Neural cell (in vitro differentiated cells): ENCODE results near the gene KCNQ2. TPM values are rescaled to one million over a fixed set of nuclear protein-coding genes. Genes with fewer than 3 reads are reported as not detected.

Experiments used
- H2AFZ ChIP-seq: fragments of 200-600, 300-800 bp; sonication (generic), shearing (Covaris generic); 2 replicates; pipeline ENCODE4 v1.6.0; 2014; ENCODE audit warnings: low read depth, mild to moderate bottlenecking, antibody characterized with exemption, low read length, moderate library complexity
- H3F3A ChIP-seq: fragments of 200-600 bp; shearing (Covaris generic); 2 replicates; pipeline ENCODE4 v1.6.1; 2016; ENCODE audit warnings: mild to moderate bottlenecking, moderate library complexity, mixed read lengths, antibody characterized with exemption, low read length; ENCODE audit not compliant: insufficient read depth, poor library complexity, severe bottlenecking
- H3K27ac ChIP-seq: fragments of 200-600, 300-800 bp; sonication (generic), shearing (Covaris generic); 2 replicates; pipeline ENCODE4 v1.5.1; 2014; ENCODE audit warnings: mild to moderate bottlenecking, low read length, moderate library complexity
- H3K27me3 ChIP-seq: fragments of 300-800, 200-600 bp; sonication (generic), shearing (Covaris generic); 2 replicates; pipeline ENCODE4 v1.6.0; 2014; ENCODE audit warnings: mild to moderate bottlenecking, low read depth, low read length, moderate library complexity; ENCODE audit not compliant: insufficient read depth
- H3K36me3 ChIP-seq: fragments of 300-800, 200-600 bp; sonication (generic), shearing (Covaris generic); 2 replicates; pipeline ENCODE4 v1.5.1; 2014; ENCODE audit warnings: mild to moderate bottlenecking, antibody characterized with exemption, low read length, moderate library complexity; ENCODE audit not compliant: insufficient read depth
- H3K4me2 ChIP-seq: fragments of 300-800, 200-600 bp; sonication (generic), shearing (Covaris generic); 2 replicates; pipeline ENCODE4 v1.6.0; 2014; ENCODE audit warnings: mild to moderate bottlenecking, low read length
- H3K4me3 ChIP-seq: fragments of 300-800, 200-600 bp; sonication (generic), shearing (Covaris generic); 2 replicates; pipeline ENCODE4 v1.5.1; 2014; ENCODE audit warnings: mild to moderate bottlenecking, low read length, moderate library complexity
- H3K79me2 ChIP-seq: fragments of 200-600 bp; shearing (Covaris generic); replicated peaks from 2 replicates; pipeline ENCODE4 v1.6.0; 2014; ENCODE audit warnings: mild to moderate bottlenecking, low read length, moderate library complexity; ENCODE audit not compliant: insufficient read depth
- H3K9ac ChIP-seq: fragments of 300-800, 200-600 bp; sonication (generic), shearing (Covaris generic); 2 replicates; pipeline ENCODE4 v1.6.1; 2016; ENCODE audit warnings: mild to moderate bottlenecking, low read length, mixed read lengths
- H3K9me2 ChIP-seq: fragments of 200-600 bp; shearing (Covaris generic); 2 replicates; pipeline ENCODE4 v1.6.1; 2016; ENCODE audit warnings: mild to moderate bottlenecking, low read length, mixed read lengths; ENCODE audit not compliant: insufficient read depth
- H3K9me3 ChIP-seq: fragments of 200-600, 300-800 bp; sonication (generic), shearing (Covaris generic); 2 replicates; pipeline ENCODE4 v1.6.1; 2016; ENCODE audit warnings: mild to moderate bottlenecking, mixed run types, low read length, moderate library complexity, mixed read lengths
- H4K20me1 ChIP-seq: fragments of 200-600 bp; shearing (Covaris generic); 2 replicates; pipeline ENCODE4 v1.6.1; 2016; ENCODE audit warnings: mild to moderate bottlenecking, mixed run types; ENCODE audit not compliant: insufficient read depth
- EP300 ChIP-seq: fragments of 450-650 bp; conservative IDR thresholded peaks from 2 replicates; pipeline ENCODE4 v1.6.1; 2014; ENCODE audit warnings: antibody characterized with exemption, mild to moderate bottlenecking, moderate library complexity; ENCODE audit not compliant: poor library complexity, severe bottlenecking
- EZH2 ChIP-seq: fragments of 200-600, 300-800 bp; shearing (Covaris generic), sonication (generic); IDR thresholded peaks from 2 replicates; pipeline ENCODE4 v1.6.1; 2014; ENCODE audit warnings: antibody characterized with exemption, low read length, borderline replicate concordance, mild to moderate bottlenecking; ENCODE audit not compliant: insufficient read depth, poor library complexity, severe bottlenecking
- MXI1 ChIP-seq: fragments of 450-650 bp; conservative IDR thresholded peaks from 2 replicates; pipeline ENCODE4 v1.6.1; 2014; ENCODE audit warnings: antibody characterized with exemption, mild to moderate bottlenecking; ENCODE audit not compliant: poor library complexity, severe bottlenecking
- POLR2AphosphoS5 ChIP-seq: IDR thresholded peaks from 2 replicates; pipeline ENCODE4 v1.6.1; 2012
- RAD21 ChIP-seq: fragments of 450-650 bp; conservative IDR thresholded peaks from 2 replicates; pipeline ENCODE4 v1.6.1; 2014; ENCODE audit warnings: antibody characterized with exemption, mild to moderate bottlenecking, moderate library complexity
- SMC3 ChIP-seq: fragments of 450-650 bp; conservative IDR thresholded peaks from 2 replicates; pipeline ENCODE4 v1.6.1; 2014; ENCODE audit warnings: antibody characterized with exemption, mild to moderate bottlenecking, moderate library complexity; ENCODE audit not compliant: poor library complexity
- TAF1 ChIP-seq: IDR thresholded peaks from 2 replicates; pipeline ENCODE4 v1.6.1; 2012; ENCODE audit warnings: low read depth
- polyA plus RNA-seq: library from polyadenylated mRNA; depleted of rRNA; stranded (reverse); fragments of >200 nt; gene quantifications from 2 replicates; pipeline ENCODE4 v1.2.3, GENCODE V29; 2014
- TF ChIP-seq, protein P1 (sequence below): IDR thresholded peaks from 2 replicates; pipeline ENCODE4 v1.6.1; 2012; ENCODE audit warnings: borderline replicate concordance
- TF ChIP-seq, protein P2 (sequence below): fragments of 450-650 bp; IDR thresholded peaks from 2 replicates; pipeline ENCODE4 v1.5.1; 2014; ENCODE audit warnings: antibody characterized with exemption, mild to moderate bottlenecking, moderate library complexity; ENCODE audit not compliant: poor library complexity, severe bottlenecking

Gene KCNQ2
- polyA plus RNA-seq, 1 donor from 2014 or later = 84.7 TPM

DNA sequence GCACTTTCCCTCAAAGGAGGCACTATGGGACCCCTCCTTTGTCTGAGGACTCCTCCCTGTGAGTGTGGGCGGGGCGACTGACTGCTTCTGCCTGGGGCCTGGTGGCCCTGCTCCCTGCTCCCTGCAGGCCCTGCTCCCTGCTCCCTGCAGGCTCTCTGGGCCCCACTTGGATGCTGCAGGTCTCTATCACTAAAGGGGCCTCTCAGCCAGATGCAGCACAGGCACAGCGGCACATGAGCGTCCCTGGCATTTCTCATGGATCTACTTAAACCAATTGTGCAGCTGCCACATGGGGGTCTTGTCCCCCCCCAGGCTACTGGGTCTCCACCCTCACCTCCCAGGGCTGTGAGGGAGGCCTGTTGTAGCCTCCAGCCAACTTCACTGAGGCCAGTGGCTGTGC lies 18.6 kb upstream of the KCNQ2 start:
- no peaks in the 10 kb centered on the region for H3K9me3 ChIP-seq
- H3F3A ChIP-seq = no peaks in the 10 kb centered on the region
- TF ChIP-seq, protein P1, sequence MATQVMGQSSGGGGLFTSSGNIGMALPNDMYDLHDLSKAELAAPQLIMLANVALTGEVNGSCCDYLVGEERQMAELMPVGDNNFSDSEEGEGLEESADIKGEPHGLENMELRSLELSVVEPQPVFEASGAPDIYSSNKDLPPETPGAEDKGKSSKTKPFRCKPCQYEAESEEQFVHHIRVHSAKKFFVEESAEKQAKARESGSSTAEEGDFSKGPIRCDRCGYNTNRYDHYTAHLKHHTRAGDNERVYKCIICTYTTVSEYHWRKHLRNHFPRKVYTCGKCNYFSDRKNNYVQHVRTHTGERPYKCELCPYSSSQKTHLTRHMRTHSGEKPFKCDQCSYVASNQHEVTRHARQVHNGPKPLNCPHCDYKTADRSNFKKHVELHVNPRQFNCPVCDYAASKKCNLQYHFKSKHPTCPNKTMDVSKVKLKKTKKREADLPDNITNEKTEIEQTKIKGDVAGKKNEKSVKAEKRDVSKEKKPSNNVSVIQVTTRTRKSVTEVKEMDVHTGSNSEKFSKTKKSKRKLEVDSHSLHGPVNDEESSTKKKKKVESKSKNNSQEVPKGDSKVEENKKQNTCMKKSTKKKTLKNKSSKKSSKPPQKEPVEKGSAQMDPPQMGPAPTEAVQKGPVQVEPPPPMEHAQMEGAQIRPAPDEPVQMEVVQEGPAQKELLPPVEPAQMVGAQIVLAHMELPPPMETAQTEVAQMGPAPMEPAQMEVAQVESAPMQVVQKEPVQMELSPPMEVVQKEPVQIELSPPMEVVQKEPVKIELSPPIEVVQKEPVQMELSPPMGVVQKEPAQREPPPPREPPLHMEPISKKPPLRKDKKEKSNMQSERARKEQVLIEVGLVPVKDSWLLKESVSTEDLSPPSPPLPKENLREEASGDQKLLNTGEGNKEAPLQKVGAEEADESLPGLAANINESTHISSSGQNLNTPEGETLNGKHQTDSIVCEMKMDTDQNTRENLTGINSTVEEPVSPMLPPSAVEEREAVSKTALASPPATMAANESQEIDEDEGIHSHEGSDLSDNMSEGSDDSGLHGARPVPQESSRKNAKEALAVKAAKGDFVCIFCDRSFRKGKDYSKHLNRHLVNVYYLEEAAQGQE = no peak
- TF ChIP-seq, protein P2, sequence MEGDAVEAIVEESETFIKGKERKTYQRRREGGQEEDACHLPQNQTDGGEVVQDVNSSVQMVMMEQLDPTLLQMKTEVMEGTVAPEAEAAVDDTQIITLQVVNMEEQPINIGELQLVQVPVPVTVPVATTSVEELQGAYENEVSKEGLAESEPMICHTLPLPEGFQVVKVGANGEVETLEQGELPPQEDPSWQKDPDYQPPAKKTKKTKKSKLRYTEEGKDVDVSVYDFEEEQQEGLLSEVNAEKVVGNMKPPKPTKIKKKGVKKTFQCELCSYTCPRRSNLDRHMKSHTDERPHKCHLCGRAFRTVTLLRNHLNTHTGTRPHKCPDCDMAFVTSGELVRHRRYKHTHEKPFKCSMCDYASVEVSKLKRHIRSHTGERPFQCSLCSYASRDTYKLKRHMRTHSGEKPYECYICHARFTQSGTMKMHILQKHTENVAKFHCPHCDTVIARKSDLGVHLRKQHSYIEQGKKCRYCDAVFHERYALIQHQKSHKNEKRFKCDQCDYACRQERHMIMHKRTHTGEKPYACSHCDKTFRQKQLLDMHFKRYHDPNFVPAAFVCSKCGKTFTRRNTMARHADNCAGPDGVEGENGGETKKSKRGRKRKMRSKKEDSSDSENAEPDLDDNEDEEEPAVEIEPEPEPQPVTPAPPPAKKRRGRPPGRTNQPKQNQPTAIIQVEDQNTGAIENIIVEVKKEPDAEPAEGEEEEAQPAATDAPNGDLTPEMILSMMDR = no peak
- TF ChIP-seq POLR2AphosphoS5 = no peak
- TF ChIP-seq TAF1 = no peak
- no peak for TF ChIP-seq RAD21
- no peak for TF ChIP-seq MXI1
- no peak for TF ChIP-seq SMC3
- no peak for TF ChIP-seq EP300
- TF ChIP-seq EZH2 = no peak
- H3K9ac ChIP-seq = no peak overlapping the region
- no peaks in the 10 kb centered on the region for H3K27me3 ChIP-seq
- H3K4me3 ChIP-seq = no peak overlapping the region
- no peaks in the 10 kb centered on the region for H4K20me1 ChIP-seq
- no peak overlapping the region for H3K4me2 ChIP-seq
- H2AFZ ChIP-seq = no peak overlapping the region
- H3K9me2 ChIP-seq = no peaks in the 10 kb centered on the region
- H3K79me2 ChIP-seq = no peaks in the 10 kb centered on the region
- peaks cover 18% of the 10 kb centered on the region for H3K36me3 ChIP-seq
- H3K27ac ChIP-seq = no peak overlapping the region

DNA sequence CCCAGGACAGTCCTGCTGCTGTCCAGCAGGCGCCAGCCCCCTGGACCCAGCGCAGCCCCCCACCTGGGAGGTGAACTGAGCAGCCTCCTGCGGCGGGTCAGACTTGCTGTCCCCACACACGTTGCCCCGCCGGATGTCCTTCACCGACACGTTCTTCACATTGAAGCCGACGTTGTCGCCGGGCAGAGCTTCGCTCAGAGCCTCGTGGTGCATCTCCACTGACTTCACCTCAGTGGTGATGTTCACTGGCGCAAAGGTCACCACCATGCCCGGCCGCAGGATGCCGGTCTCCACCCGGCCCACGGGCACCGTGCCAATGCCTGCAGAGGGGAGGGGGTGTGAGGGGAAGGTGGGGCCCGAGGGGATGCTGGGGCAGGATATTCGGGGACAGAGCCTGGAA lies 18.0 kb upstream of the KCNQ2 start:
- Histone ChIP-seq H3F3A (no peaks in the 10 kb centered on the region), H3K9me3 (no peaks in the 10 kb centered on the region), H3K9me2 (no peaks in the 10 kb centered on the region), H3K36me3 (peaks cover 18% of the 10 kb centered on the region), H3K4me2 (no peak overlapping the region), H3K9ac (no peak overlapping the region), H4K20me1 (no peaks in the 10 kb centered on the region), H3K27ac (no peak overlapping the region), H2AFZ (no peak overlapping the region), H3K4me3 (no peak overlapping the region), H3K79me2 (no peaks in the 10 kb centered on the region), H3K27me3 (no peaks in the 10 kb centered on the region)
- TF ChIP-seq SMC3 = no peak
- TF ChIP-seq POLR2AphosphoS5 = no peak
